H1 (cell line): ENCODE measurements around the gene CRTAC1. TPM values are rescaled to one million over a fixed set of nuclear protein-coding genes. Genes with fewer than 3 reads are reported as not detected.

ENCODE experiments used
- CTCF ChIA-PET: fragments of 300-600 bp; sonication (Branson Sonifier 250); formaldehyde crosslinking; loops from one replicate; lab custom pipeline; 2021; ENCODE audit not compliant: partially characterized antibody; lab: Charles Lee
- POLR2A ChIA-PET: fragments of 300-600 bp; sonication (Branson Sonifier 250); formaldehyde crosslinking; loops from one replicate; lab custom pipeline; 2021; ENCODE audit warnings: inconsistent platforms; ENCODE audit not compliant: partially characterized antibody; lab: Charles Lee
- DNase-seq, 2 experiments: peaks; one replicate each; pipeline versions ENCODE4 v3.0.0 to v3.0.0-alpha.2; 2010 to 2022; ENCODE audit warnings: low spot score in 2 of 2, low read depth in 1 of 2, mixed read lengths in 1 of 2
- FAIRE-seq: peaks from 2 replicates; lab custom pipeline; 2011; peaks lifted over from hg19 to GRCh38; lab: Jason Lieb, UNC
- H2AFZ ChIP-seq: 2 replicates; pipeline ENCODE4 v1.8.1; 2012; ENCODE audit warnings: low read length, inconsistent platforms
- H2AK5ac ChIP-seq: 2 replicates; pipeline ENCODE4 v1.6.1; 2013; ENCODE audit warnings: low read depth, low read length
- H2BK120ac ChIP-seq: replicated peaks from 2 replicates; pipeline ENCODE3; 2013; ENCODE audit warnings: low read depth, low read length, inconsistent platforms
- H2BK12ac ChIP-seq: 2 replicates; pipeline ENCODE4 v1.6.1; 2013; ENCODE audit warnings: low read depth, low read length
- H2BK15ac ChIP-seq: 2 replicates; pipeline ENCODE4 v1.6.1; 2013; ENCODE audit warnings: low read length
- H2BK20ac ChIP-seq: 2 replicates; pipeline ENCODE4 v1.6.1; 2013; ENCODE audit warnings: low read length
- H2BK5ac ChIP-seq: 2 replicates; pipeline ENCODE4 v1.6.1; 2013; ENCODE audit warnings: low read depth, low read length
- H3K14ac ChIP-seq: 2 replicates; pipeline ENCODE4 v1.6.1; 2013; ENCODE audit warnings: inconsistent platforms; ENCODE audit not compliant: insufficient read length
- H3K18ac ChIP-seq: 2 replicates; pipeline ENCODE4 v1.6.1; 2013; ENCODE audit warnings: low read length; ENCODE audit errors: extremely low read depth
- H3K23ac ChIP-seq: 2 replicates; pipeline ENCODE4 v1.6.1; 2013; ENCODE audit warnings: inconsistent platforms; ENCODE audit not compliant: insufficient read length
- H3K23me2 ChIP-seq: 2 replicates; pipeline ENCODE4 v1.6.1; 2013; ENCODE audit warnings: low read depth, low read length
- H3K27ac ChIP-seq: 2 replicates; pipeline ENCODE4 v1.6.1; 2011; ENCODE audit warnings: low read depth, low read length, inconsistent platforms
- H3K27me3 ChIP-seq, 4 experiments: replicated peaks in 1 of 4; 1 replicate in 1 of 4; 2 replicates in 3 of 4; pipeline versions ENCODE4 v1.6.1 to v1.8.1; 2011 to 2013; ENCODE audit warnings: low read length in 3 of 4, mild to moderate bottlenecking in 3 of 4, inconsistent platforms in 2 of 4, mixed read lengths in 2 of 4, moderate library complexity in 1 of 4; ENCODE audit not compliant: control insufficient read depth in 3 of 4, insufficient read depth in 3 of 4; ENCODE audit errors: extremely low read depth in 1 of 4
- H3K36me3 ChIP-seq, 4 experiments: 2 replicates each; pipeline versions ENCODE4 v1.6.1 to v1.8.1; 2011 to 2013; ENCODE audit warnings: mild to moderate bottlenecking in 4 of 4, low read length in 3 of 4, moderate library complexity in 2 of 4, control low read depth in 1 of 4, inconsistent platforms in 1 of 4; ENCODE audit not compliant: insufficient read depth in 4 of 4, control insufficient read depth in 2 of 4
- H3K4ac ChIP-seq: replicated peaks from 2 replicates; pipeline ENCODE3; 2013; ENCODE audit warnings: low read length, low read depth, mixed read lengths, inconsistent platforms; ENCODE audit not compliant: insufficient read length
- H3K4me1 ChIP-seq, 4 experiments: replicated peaks in 1 of 4; 1 replicate in 1 of 4; 2 replicates in 3 of 4; pipeline versions ENCODE4 v1.6.1 to v1.8.1; 2011 to 2013; ENCODE audit warnings: low read length in 3 of 4, inconsistent platforms in 2 of 4, mixed read lengths in 1 of 4; ENCODE audit not compliant: insufficient read depth in 4 of 4, control insufficient read depth in 3 of 4
- H3K4me2 ChIP-seq, 2 experiments: 2 replicates each; pipeline versions ENCODE4 v1.6.1 to v1.8.1; 2011 to 2013; ENCODE audit warnings: low read depth in 2 of 2, low read length in 2 of 2, control low read depth in 1 of 2, inconsistent platforms in 1 of 2, mild to moderate bottlenecking in 1 of 2; ENCODE audit not compliant: insufficient read depth in 1 of 2
- H3K4me3 ChIP-seq, 4 experiments: fragments of 200-600, 300-600 bp in 1 of 4; sonication (generic), shearing (Covaris generic), sonication (Bioruptor Twin) in 1 of 4; 2 replicates each; pipeline versions ENCODE4 v1.5.1 to v1.8.1; 2011 to 2016; ENCODE audit warnings: low read length in 4 of 4, low read depth in 3 of 4, control low read depth in 2 of 4, inconsistent platforms in 2 of 4, mild to moderate bottlenecking in 2 of 4, mixed read lengths in 1 of 4, moderate library complexity in 1 of 4; ENCODE audit not compliant: insufficient read depth in 2 of 4; ENCODE audit errors: extremely low read depth in 1 of 4
- H3K56ac ChIP-seq: replicated peaks from 2 replicates; pipeline ENCODE3; 2013; ENCODE audit warnings: low read depth, mild to moderate bottlenecking, mixed read lengths, low read length, inconsistent platforms; ENCODE audit not compliant: insufficient read length
- H3K79me1 ChIP-seq: 2 replicates; pipeline ENCODE4 v1.6.1; 2013; ENCODE audit warnings: low read depth, low read length, control low read depth
- H3K79me2 ChIP-seq, 2 experiments: 2 replicates each; pipeline versions ENCODE4 v1.6.1 to v1.8.1; 2012 to 2013; ENCODE audit warnings: low read length in 2 of 2, mild to moderate bottlenecking in 2 of 2, inconsistent platforms in 1 of 2; ENCODE audit not compliant: insufficient read depth in 2 of 2, control insufficient read depth in 1 of 2
- H3K9ac ChIP-seq, 4 experiments: replicated peaks in 1 of 4; 1 replicate in 1 of 4; 2 replicates in 3 of 4; pipeline versions ENCODE4 v1.6.1 to v1.8.1; 2011 to 2013; ENCODE audit warnings: low read depth in 3 of 4, low read length in 3 of 4, control low read depth in 2 of 4, mild to moderate bottlenecking in 2 of 4, moderate library complexity in 2 of 4, inconsistent platforms in 1 of 4; ENCODE audit errors: extremely low read depth in 1 of 4
- H3K9me3 ChIP-seq, 2 experiments: 2 replicates each; pipeline versions ENCODE4 v1.6.1 to v1.8.1; 2012 to 2013; ENCODE audit warnings: mild to moderate bottlenecking in 2 of 2, moderate library complexity in 2 of 2, control low read depth in 1 of 2, inconsistent platforms in 1 of 2, low read depth in 1 of 2, low read length in 1 of 2, mixed read lengths in 1 of 2; ENCODE audit not compliant: insufficient read depth in 2 of 2
- H4K20me1 ChIP-seq, 2 experiments: replicated peaks in 1 of 2; 2 replicates each; pipeline versions ENCODE3 to v1.8.1; 2011 to 2013; ENCODE audit warnings: inconsistent platforms in 2 of 2, low read length in 2 of 2, mild to moderate bottlenecking in 1 of 2; ENCODE audit not compliant: insufficient read depth in 2 of 2, control insufficient read depth in 1 of 2
- H4K5ac ChIP-seq: 2 replicates; pipeline ENCODE4 v1.6.1; 2013; ENCODE audit warnings: low read length, low read depth, mixed read lengths, inconsistent platforms; ENCODE audit not compliant: insufficient read length
- H4K8ac ChIP-seq: 2 replicates; pipeline ENCODE4 v1.8.0; 2013; ENCODE audit warnings: mild to moderate bottlenecking, moderate library complexity, low read length, inconsistent platforms; ENCODE audit not compliant: insufficient read depth; ENCODE audit errors: extremely low read depth
- H4K91ac ChIP-seq: replicated peaks from 2 replicates; pipeline ENCODE3; 2013; ENCODE audit warnings: low read length, mixed read lengths, inconsistent platforms; ENCODE audit not compliant: insufficient read length
- ASH2L ChIP-seq: fragments of 200-600, 300-600 bp; sonication (generic); IDR thresholded peaks from one replicate; pipeline ENCODE4 v1.7.1; 2017; ENCODE audit warnings: low read length
- CTBP2 ChIP-seq: IDR thresholded peaks from 2 replicates; pipeline ENCODE4 v1.7.0; 2011; ENCODE audit warnings: borderline replicate concordance, mild to moderate bottlenecking, moderate library complexity, mixed read lengths, low read length; ENCODE audit not compliant: insufficient read depth, insufficient read length
- HDAC6 ChIP-seq: IDR thresholded peaks from one replicate; pipeline ENCODE4 v1.7.1; 2012; ENCODE audit warnings: low read depth, mild to moderate bottlenecking, inconsistent platforms, low read length, moderate library complexity
- KDM4A ChIP-seq: IDR thresholded peaks from one replicate; pipeline ENCODE4 v1.7.1; 2012; ENCODE audit warnings: low read depth, mild to moderate bottlenecking, moderate library complexity, low read length, inconsistent platforms; ENCODE audit not compliant: severe bottlenecking
- RNF2 ChIP-seq: fragments of 200-900, 300-1000 bp; sonication (generic); IDR thresholded peaks from 2 replicates; pipeline ENCODE4 v1.7.1; 2016; ENCODE audit warnings: borderline replicate concordance, low read depth, mild to moderate bottlenecking, antibody characterized with exemption, low read length; ENCODE audit not compliant: poor library complexity, severe bottlenecking; ENCODE audit errors: missing control alignments
- RXRA ChIP-seq: IDR thresholded peaks from 2 replicates; pipeline ENCODE4 v1.6.1; 2011; ENCODE audit warnings: low read depth, mild to moderate bottlenecking, low read length, moderate library complexity; ENCODE audit not compliant: insufficient read depth
- SP1 ChIP-seq: IDR thresholded peaks from 2 replicates; pipeline ENCODE4 v1.6.1; 2011; ENCODE audit warnings: low read depth, low read length
- TEAD4 ChIP-seq: IDR thresholded peaks from 2 replicates; pipeline ENCODE4 v1.6.1; 2012; ENCODE audit warnings: low read depth, low read length, inconsistent platforms, mixed read lengths
- WGBS, 2 experiments: shearing (Covaris generic) in 1 of 2; methylation state at CpG; one replicate each; pipeline versions ENCODE4 v1.1.6 to v1.1.7; 2013 to 2015; ENCODE audit warnings: low lambda C conversion rate in 2 of 2, mixed read lengths in 2 of 2, inconsistent platforms in 1 of 2, low coverage in 1 of 2, missing lambda C conversion rate in 1 of 2; ENCODE audit not compliant: insufficient replicate concordance in 2 of 2, insufficient coverage in 1 of 2, insufficient read length in 1 of 2; ENCODE audit errors: extremely low coverage in 1 of 2, missing lambda C conversion rate in 1 of 2; 5-methylcytosine and 5-hydroxymethylcytosine counted together
- polyA plus RNA-seq, 7 experiments: library from polyadenylated mRNA; depleted of rRNA in 3 of 7; stranded (reverse) in 5 of 7; unstranded in 2 of 7; fragments of >200 nt in 5 of 7; fragments of 200-250 nt in 2 of 7; gene quantifications; 1 replicate in 5 of 7; 2 replicates in 1 of 7; 4 replicates in 1 of 7; pipeline versions ENCODE4 v1.2.1 to v1.2.3, GENCODE V29; 2011 to 2013; ENCODE audit warnings: missing spikeins in 2 of 7, mixed read lengths in 2 of 7
- total RNA-seq: library from RNA; stranded (reverse); fragmentation: NEBNext Ultra II Directional; extraction: Animal tissue kit (Norgen Biotek cat#: 25700); gene quantifications from 2 replicates; pipeline ENCODE4 v1.2.1, GENCODE V29; 2021
- TF ChIP-seq, protein P1 (sequence below): IDR thresholded peaks from 2 replicates; pipeline ENCODE4 v1.6.1; 2012; ENCODE audit warnings: low read length, inconsistent platforms
- TF ChIP-seq, protein P2 (sequence below): IDR thresholded peaks from 2 replicates; pipeline ENCODE4 v1.6.1; 2011; ENCODE audit warnings: low read depth, mild to moderate bottlenecking, low read length; ENCODE audit not compliant: insufficient read depth

Gene CRTAC1
- total and polyA plus RNA-seq, 2 of the 8 experiments (the other 6 are each of a cell fraction or from before 2014, with no cell fraction given) = 0.91 to 1.2 TPM

DNA sequence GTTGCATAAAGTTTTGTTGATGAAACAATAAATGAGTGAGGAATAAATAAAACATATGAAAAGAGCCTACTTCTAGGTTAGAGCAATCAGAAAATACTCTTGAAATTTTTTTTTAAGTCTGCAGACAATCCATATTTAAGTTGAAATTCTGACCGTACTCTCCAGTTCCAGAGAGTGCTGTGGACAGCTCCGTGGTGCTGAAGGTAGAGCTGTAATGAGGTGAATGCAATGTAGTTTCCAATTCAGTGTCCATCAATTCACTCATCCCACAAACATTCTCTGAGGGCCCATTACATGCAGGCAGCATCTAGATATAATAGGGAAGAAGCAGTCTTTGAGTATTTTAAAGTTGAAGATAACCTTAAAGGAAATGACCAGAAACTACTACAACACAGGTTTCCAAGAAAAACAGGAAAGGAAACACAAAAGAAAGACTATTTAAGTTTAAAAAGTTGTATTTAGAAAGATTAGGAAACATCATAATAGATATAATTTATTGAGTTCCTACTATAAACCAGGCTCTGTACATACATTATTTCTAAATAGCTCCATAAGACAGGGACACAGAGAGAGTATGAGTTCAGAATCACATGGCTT lies 44.0 kb upstream of the CRTAC1 start:
- Histone ChIP-seq H2AFZ (no peak overlapping the region), H3K27ac (no peak overlapping the region), H3K4me3 (no peak overlapping the region), H3K36me3 (no peaks in the 10 kb centered on the region), H4K20me1 (peaks cover 0 to 1% of the 10 kb centered on the region in 2 experiments), H2AK5ac (no peak overlapping the region), H2BK120ac (no peak overlapping the region), H3K79me2 (no peaks in the 10 kb centered on the region), H3K56ac (no peak overlapping the region), H3K9me3 (no peaks in the 10 kb centered on the region), H3K4me2 (no peak overlapping the region), H3K23me2 (no peaks in the 10 kb centered on the region), H3K23ac (no peak overlapping the region), H2BK12ac (no peak overlapping the region), H2BK15ac (no peak overlapping the region), H3K18ac (no peak overlapping the region), H3K79me1 (no peaks in the 10 kb centered on the region), H3K9ac (no peak overlapping the region), H3K14ac (no peak overlapping the region), H2BK5ac (no peak overlapping the region), H4K8ac (no peak overlapping the region), H4K5ac (no peak overlapping the region), H3K27me3 (no peaks in the 10 kb centered on the region), H3K4ac (no peak overlapping the region), H2BK20ac (no peak overlapping the region), H4K91ac (no peak overlapping the region), H3K4me1 (no peaks in the 10 kb centered on the region)
- DNase-seq (no peak), FAIRE-seq (peak; percentile 13)
- WGBS, 2 experiments = 31% methylated on average over 2 of the region's 2 CpGs; no CpG with 5 or more reads in 1 of the 2 experiments
- CTCF ChIA-PET = interaction anchor here (0.9 to 2.0 kb wide), 4 partner anchors 29 to 160 kb away, joined by 3 to 7 read pairs (median 4); no protein-coding TSS in a partner anchor
- POLR2A ChIA-PET = no interaction called here
- no peak for TF ChIP-seq KDM4A
- TF ChIP-seq TEAD4 = no peak
- TF ChIP-seq, protein P1, sequence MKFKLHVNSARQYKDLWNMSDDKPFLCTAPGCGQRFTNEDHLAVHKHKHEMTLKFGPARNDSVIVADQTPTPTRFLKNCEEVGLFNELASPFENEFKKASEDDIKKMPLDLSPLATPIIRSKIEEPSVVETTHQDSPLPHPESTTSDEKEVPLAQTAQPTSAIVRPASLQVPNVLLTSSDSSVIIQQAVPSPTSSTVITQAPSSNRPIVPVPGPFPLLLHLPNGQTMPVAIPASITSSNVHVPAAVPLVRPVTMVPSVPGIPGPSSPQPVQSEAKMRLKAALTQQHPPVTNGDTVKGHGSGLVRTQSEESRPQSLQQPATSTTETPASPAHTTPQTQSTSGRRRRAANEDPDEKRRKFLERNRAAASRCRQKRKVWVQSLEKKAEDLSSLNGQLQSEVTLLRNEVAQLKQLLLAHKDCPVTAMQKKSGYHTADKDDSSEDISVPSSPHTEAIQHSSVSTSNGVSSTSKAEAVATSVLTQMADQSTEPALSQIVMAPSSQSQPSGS = no peak
- no peak for TF ChIP-seq HDAC6
- no peak for TF ChIP-seq RNF2
- TF ChIP-seq ASH2L = no peak
- TF ChIP-seq RXRA = no peak
- no peak for TF ChIP-seq CTBP2
- TF ChIP-seq, protein P2, sequence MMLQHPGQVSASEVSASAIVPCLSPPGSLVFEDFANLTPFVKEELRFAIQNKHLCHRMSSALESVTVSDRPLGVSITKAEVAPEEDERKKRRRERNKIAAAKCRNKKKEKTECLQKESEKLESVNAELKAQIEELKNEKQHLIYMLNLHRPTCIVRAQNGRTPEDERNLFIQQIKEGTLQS = no peak
- no peak for TF ChIP-seq SP1
